ENCODE data around the gene RNF224. TPM values are rescaled to one million over a fixed set of nuclear protein-coding genes. Genes with fewer than 3 reads are reported as not detected.

RNF224 gene
- total RNA-seq, 1 experiment from 2014 or later: 1.2 TPM

DNA sequence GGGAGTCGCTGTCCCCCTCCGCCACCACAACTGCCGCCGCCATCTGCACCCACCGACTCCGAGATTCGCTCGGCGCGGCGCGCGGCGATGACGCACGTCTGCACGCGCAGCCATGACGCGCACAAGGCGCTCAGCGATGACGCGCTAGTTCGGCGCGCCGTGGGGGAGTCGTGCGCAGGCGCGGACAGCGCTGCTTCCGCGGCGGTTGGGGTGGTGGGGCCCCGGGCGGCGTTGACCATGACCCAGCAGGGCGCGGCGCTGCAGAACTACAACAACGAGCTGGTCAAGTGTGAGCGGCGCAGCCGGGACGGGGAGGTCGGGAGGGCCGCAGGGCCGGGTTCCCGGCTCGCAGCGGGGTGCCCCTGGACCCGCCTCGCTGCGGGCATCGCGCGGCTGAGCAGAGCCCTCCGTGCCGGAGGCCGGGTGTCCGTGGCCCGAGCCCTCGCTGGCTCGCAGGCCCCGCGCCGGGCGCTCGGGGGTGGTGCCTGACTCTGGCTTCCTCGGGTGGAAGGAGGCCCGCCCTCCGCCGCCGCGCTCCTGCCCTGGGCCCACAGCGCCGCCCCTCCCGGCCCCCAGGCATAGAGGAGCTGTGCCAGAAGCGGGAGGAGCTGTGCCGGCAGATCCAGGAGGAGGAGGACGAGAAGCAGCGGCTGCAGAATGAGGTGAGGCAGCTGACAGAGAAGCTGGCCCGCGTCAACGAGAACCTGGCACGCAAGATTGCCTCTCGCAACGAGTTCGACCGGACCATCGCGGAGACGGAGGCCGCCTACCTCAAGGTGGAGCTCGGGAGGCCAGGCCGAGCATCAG is 38.6 kb upstream of the RNF224 start, which contains the start of the genes ANAPC2 and SSNA1:
TSS of gene ANAPC2 (minus strand) at position 71 of the 807 bp plus-strand sequence. CDS start at position 43, 28 bp downstream.
TSS of gene SSNA1 (plus strand) at position 187 of the 807 bp plus-strand sequence. CDS start at position 238, 51 bp downstream.
- H3K9me3 ChIP-seq (ENCODE audit: low read length): no peaks in the 10 kb centered on the region
- H3K27ac ChIP-seq (ENCODE audit: low read length): peak within 1 kb of the TSS; percentile 92
- H2AFZ ChIP-seq (ENCODE audit: low read length): peak within 1 kb of the TSS; percentile 86
- peaks cover 25% of the 10 kb centered on the region for H3K4me1 ChIP-seq (ENCODE audit: insufficient read depth, low read length)
- peak within 1 kb of the TSS; percentile 96 for H3K4me2 ChIP-seq (ENCODE audit: low read length)
- H3K27me3 ChIP-seq (ENCODE audit: low read length): no peaks in the 10 kb centered on the region
- CTCF ChIA-PET: interaction anchor here (0.7 to 1.0 kb wide), 2 partner anchors 10 to 38 kb away, joined by 3 read pairs; partner anchors contain the start of gene RNF224
- H4K20me1 ChIP-seq (ENCODE audit: low read length): peaks cover 11% of the 10 kb centered on the region
- H3K9ac ChIP-seq (ENCODE audit: low read length): peak within 1 kb of the TSS; percentile 93
- peak; percentile 75 for ATAC-seq
- POLR2A ChIA-PET (ENCODE audit: unreplicated experiment): interaction anchor here (0.6 to 0.8 kb wide), 3 partner anchors 10 to 52 kb away, joined by 3 to 19 read pairs (median 4); partner anchors contain the start of gene TUBB4B
- TF ChIP-seq, protein P1, sequence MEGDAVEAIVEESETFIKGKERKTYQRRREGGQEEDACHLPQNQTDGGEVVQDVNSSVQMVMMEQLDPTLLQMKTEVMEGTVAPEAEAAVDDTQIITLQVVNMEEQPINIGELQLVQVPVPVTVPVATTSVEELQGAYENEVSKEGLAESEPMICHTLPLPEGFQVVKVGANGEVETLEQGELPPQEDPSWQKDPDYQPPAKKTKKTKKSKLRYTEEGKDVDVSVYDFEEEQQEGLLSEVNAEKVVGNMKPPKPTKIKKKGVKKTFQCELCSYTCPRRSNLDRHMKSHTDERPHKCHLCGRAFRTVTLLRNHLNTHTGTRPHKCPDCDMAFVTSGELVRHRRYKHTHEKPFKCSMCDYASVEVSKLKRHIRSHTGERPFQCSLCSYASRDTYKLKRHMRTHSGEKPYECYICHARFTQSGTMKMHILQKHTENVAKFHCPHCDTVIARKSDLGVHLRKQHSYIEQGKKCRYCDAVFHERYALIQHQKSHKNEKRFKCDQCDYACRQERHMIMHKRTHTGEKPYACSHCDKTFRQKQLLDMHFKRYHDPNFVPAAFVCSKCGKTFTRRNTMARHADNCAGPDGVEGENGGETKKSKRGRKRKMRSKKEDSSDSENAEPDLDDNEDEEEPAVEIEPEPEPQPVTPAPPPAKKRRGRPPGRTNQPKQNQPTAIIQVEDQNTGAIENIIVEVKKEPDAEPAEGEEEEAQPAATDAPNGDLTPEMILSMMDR (conservative IDR thresholded peaks at IDR 0.05; ENCODE audit: low read depth, low read length): peak; percentile 44; the same call in 1 of the 2 replicates
- TF ChIP-seq EZH2 (IDR thresholded peaks at IDR 0.05; ENCODE audit: low read length, unreplicated experiment) (no peak), EZH2phosphoT487 (IDR thresholded peaks at IDR 0.05; ENCODE audit: borderline replicate concordance, low read length) (no peak)
- intact Hi-C loops (cut with micrococcal nuclease): loop anchor here (2.0 to 5.0 kb wide), 2 partner anchors 38 to 39 kb away; partner anchors contain the start of genes CYSRT1 and RNF224
- H3K9me2 ChIP-seq (replicated peaks; ENCODE audit: low read length): no peaks in the 10 kb centered on the region
- peak; percentile 91 for DNase-seq
- no peaks in the 10 kb centered on the region for H3K36me3 ChIP-seq (ENCODE audit: low read depth, low read length)
- H3K79me2 ChIP-seq (ENCODE audit: low read length): peaks cover 40% of the 10 kb centered on the region
- no TSS peak for BruUV-seq (replicated peaks)
- H3F3A ChIP-seq (ENCODE audit: low read length, unreplicated experiment): no peaks in the 10 kb centered on the region
- peak within 1 kb of the TSS; percentile 99 for H3K4me3 ChIP-seq (ENCODE audit: low read length)

DNA sequence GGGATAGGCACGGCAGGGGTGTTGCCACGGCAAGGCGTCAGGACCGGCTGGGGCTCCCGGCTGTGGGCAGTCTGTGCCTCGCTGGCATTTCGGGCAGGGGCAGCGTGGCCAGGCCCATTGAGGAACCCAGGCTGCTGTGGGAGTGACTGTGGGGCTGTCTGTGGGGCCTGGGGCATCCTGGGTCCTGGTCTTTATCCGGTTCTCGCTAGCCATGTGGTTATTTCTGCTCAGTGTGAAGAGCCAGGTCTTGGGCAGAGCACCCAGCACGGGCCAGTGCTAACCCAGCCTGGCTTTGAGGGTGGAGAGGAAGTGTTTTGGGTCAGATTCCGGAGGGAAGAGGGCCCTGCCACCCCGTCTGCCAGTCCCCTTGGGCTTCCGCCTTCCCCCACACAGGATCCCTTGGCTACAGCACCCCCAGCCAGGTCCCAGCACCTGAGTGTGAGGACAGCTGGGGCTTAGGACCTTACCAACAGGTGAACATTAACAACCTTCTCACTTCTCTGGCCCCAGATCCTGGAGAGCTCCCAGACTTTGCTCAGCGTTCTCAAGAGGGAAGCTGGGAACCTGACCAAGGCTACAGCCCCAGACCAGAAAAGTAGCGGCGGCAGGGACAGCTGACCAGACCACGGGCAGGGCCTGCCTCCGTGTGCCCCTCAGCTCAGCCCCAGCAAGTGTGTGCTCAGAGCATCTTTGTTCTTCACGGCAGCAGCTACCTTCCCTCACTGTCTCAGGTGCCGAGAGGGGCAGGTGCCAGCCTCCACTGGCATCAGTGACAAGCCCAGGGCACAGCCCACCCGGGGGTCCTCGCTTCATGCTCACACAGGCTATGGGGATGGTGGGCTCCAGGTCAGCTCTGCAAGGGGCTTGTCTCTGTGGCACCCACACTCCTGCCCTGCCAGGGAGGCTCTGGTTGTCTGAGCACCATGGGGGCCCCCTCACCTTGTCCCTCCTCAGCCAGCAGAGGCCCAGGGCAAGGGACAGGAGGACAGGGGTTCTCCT is 37.7 kb upstream of the RNF224 start:
- H3K9me3 ChIP-seq (ENCODE audit: low read length): no peaks in the 10 kb centered on the region
- intact Hi-C loops (cut with micrococcal nuclease): loop anchor here (2.0 to 5.0 kb wide), 2 partner anchors 38 to 39 kb away; partner anchors contain the start of genes CYSRT1 and RNF224
- ATAC-seq (peak; percentile 4; the same call in 1 of the 2 replicates), DNase-seq (no peak)
- peak overlapping the region; percentile 96 for H3K4me2 ChIP-seq (ENCODE audit: low read length)
- no peaks in the 10 kb centered on the region for H3K36me3 ChIP-seq (ENCODE audit: low read depth, low read length)
- H2AFZ ChIP-seq (ENCODE audit: low read length): no peak overlapping the region
- ChIA-PET CTCF (interaction anchor here (1.0 kb wide), 2 partner anchors 9 to 38 kb away, joined by 3 to 4 read pairs; partner anchors contain the start of gene RNF224), POLR2A (ENCODE audit: unreplicated experiment) (interaction anchor here (0.6 to 0.8 kb wide), 3 partner anchors 9 to 51 kb away, joined by 3 to 19 read pairs (median 4); partner anchors contain the start of gene TUBB4B)
- H3K27me3 ChIP-seq (ENCODE audit: low read length): no peaks in the 10 kb centered on the region
- peak overlapping the region; percentile 92 for H3K27ac ChIP-seq (ENCODE audit: low read length)
- TF ChIP-seq EZH2 (IDR thresholded peaks at IDR 0.05; ENCODE audit: low read length, unreplicated experiment) (no peak), EZH2phosphoT487 (IDR thresholded peaks at IDR 0.05; ENCODE audit: borderline replicate concordance, low read length) (no peak)
- TF ChIP-seq, protein P1 (conservative IDR thresholded peaks at IDR 0.05; ENCODE audit: low read depth, low read length): no peak
- H3K9ac ChIP-seq (ENCODE audit: low read length): peak overlapping the region; percentile 93
- H4K20me1 ChIP-seq (ENCODE audit: low read length): peaks cover 11% of the 10 kb centered on the region
- H3K4me1 ChIP-seq (ENCODE audit: insufficient read depth, low read length): peaks cover 27% of the 10 kb centered on the region
- no peaks in the 10 kb centered on the region for H3K9me2 ChIP-seq (replicated peaks; ENCODE audit: low read length)
- peak overlapping the region; percentile 99 for H3K4me3 ChIP-seq (ENCODE audit: low read length)
- TSS peak; percentile 78 for BruUV-seq (replicated peaks)
- H3F3A ChIP-seq (ENCODE audit: low read length, unreplicated experiment): no peaks in the 10 kb centered on the region
- peaks cover 40% of the 10 kb centered on the region for H3K79me2 ChIP-seq (ENCODE audit: low read length)

Measured in PC-3 (cell line).